Prostate gland (tissue), 2 donors: ENCODE measurements around the gene CHRNA9. TPM values are rescaled to one million over a fixed set of nuclear protein-coding genes. Genes with fewer than 3 reads are reported as not detected.

Source experiments
- DNase-seq: peaks from one replicate; pipeline ENCODE4 v3.0.0-alpha.2; 2019; ENCODE audit warnings: low spot score
- H3K27ac ChIP-seq, 2 donors: fragments of 200-600 bp; sonication (generic); 2 replicates each; pipeline ENCODE4 v1.5.1; 2017 to 2019
- H3K27me3 ChIP-seq: fragments of 200-600 bp; sonication (generic); replicated peaks from 2 replicates; pipeline ENCODE4 v1.5.1; 2019; ENCODE audit not compliant: insufficient read depth
- H3K36me3 ChIP-seq, 2 donors: fragments of 200-600 bp; sonication (generic); 1 replicate in 1 of 2; 2 replicates in 1 of 2; pipeline versions ENCODE4 v1.5.1 to v1.8.1; 2017 to 2019
- H3K4me1 ChIP-seq: fragments of 200-600 bp; sonication (generic); replicated peaks from 2 replicates; pipeline ENCODE4 v1.5.1; 2019
- H3K4me3 ChIP-seq, 2 donors: fragments of 200-600 bp; sonication (generic); 2 replicates each; pipeline ENCODE4 v1.5.1; 2017 to 2019
- H3K9me3 ChIP-seq: fragments of 200-600 bp; sonication (generic); 2 replicates; pipeline ENCODE4 v1.5.1; 2017
- POLR2A ChIP-seq: fragments of 450-650 bp; IDR thresholded peaks from one replicate; pipeline ENCODE4 v1.6.1; 2016; ENCODE audit warnings: antibody characterized with exemption, mild to moderate bottlenecking
- POLR2AphosphoS5 ChIP-seq: sonication (generic); formaldehyde crosslinking; IDR thresholded peaks from one replicate; pipeline ENCODE4 v1.6.1; 2017; ENCODE audit warnings: antibody characterized with exemption
- WGBS: methylation state at CpG from one replicate; pipeline ENCODE4 v1.1.5; 2018; 5-methylcytosine and 5-hydroxymethylcytosine counted together
- intact Hi-C: fragments of 100-400 bp; cut with DNase I; formaldehyde crosslinking; loops from one replicate; pipeline ENCODE4 v1.14.2; 2022
- total RNA-seq, 2 donors: library from RNA; depleted of rRNA; stranded (reverse); fragments of >200 nt; gene quantifications; one replicate each; pipeline ENCODE4 v1.1.0, GENCODE V29; 2016
- TF ChIP-seq, protein P1 (sequence below), 4 experiments: fragments of 200-600 bp in 2 of 4; fragments of 450-650 bp in 2 of 4; sonication (generic) in 2 of 4; IDR thresholded peaks; 1 replicate in 3 of 4; 2 replicates in 1 of 4; pipeline ENCODE4 v1.5.1; 2016 to 2019; ENCODE audit warnings: antibody characterized with exemption in 4 of 4, mild to moderate bottlenecking in 2 of 4, moderate library complexity in 2 of 4

The CHRNA9 gene
- total RNA-seq, 2 donors from 2014 or later, result not detected

DNA sequence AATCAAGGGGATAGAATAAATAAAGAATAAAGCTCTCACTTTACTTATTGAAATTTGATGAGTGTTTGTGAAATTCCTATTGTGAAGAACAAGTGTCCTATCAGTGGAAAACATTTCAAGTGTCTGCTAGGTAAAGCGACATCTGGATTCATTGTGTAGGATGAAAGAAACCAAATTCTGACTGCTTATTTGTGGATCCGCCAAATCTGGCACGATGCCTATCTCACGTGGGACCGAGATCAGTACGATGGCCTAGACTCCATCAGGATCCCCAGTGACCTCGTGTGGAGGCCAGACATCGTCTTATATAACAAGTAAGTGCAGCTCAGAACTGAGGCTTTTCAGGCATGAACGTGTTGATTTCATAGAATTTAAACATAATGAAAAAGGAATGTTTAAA is 1.9 kb downstream of the CHRNA9 start:
- Histone ChIP-seq H3K9me3 (no peaks in the 10 kb centered on the region), H3K27ac (no peak overlapping the region), H3K27me3 (no peaks in the 10 kb centered on the region), H3K4me1 (no peaks in the 10 kb centered on the region), H3K36me3 (no peaks in the 10 kb centered on the region), H3K4me3 (no peak overlapping the region)
- TF ChIP-seq POLR2A, result no peak
- TF ChIP-seq, protein P1, sequence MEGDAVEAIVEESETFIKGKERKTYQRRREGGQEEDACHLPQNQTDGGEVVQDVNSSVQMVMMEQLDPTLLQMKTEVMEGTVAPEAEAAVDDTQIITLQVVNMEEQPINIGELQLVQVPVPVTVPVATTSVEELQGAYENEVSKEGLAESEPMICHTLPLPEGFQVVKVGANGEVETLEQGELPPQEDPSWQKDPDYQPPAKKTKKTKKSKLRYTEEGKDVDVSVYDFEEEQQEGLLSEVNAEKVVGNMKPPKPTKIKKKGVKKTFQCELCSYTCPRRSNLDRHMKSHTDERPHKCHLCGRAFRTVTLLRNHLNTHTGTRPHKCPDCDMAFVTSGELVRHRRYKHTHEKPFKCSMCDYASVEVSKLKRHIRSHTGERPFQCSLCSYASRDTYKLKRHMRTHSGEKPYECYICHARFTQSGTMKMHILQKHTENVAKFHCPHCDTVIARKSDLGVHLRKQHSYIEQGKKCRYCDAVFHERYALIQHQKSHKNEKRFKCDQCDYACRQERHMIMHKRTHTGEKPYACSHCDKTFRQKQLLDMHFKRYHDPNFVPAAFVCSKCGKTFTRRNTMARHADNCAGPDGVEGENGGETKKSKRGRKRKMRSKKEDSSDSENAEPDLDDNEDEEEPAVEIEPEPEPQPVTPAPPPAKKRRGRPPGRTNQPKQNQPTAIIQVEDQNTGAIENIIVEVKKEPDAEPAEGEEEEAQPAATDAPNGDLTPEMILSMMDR (IDR thresholded peaks at IDR 0.05), result no peak
- no peak for TF ChIP-seq POLR2AphosphoS5
- intact Hi-C loops, result no loop called here
- 77% methylated on average over 9 of the region's 9 CpGs for WGBS
- DNase-seq, result no peak

DNA sequence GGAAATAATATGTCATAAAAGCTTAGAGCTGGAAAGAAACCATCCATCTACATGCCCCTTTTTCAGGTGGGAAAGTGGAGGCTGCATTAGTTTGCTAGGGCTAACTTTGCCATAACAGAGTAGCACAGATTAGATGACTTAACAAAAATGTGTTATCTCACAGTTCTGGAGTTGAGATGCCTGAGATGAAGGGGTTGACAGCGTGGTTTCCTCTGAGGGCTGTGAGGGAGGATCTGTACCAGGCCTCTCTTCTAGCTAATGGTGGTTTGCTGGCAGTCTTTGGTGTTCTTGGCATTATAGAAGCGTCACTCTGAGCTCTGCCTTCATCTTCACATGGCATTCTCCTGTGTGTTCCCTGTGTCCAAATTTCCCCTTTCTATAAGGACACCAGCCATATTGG is 2.4 kb downstream of the CHRNA9 start:
- H3K4me1 ChIP-seq, result no peaks in the 10 kb centered on the region
- no peaks in the 10 kb centered on the region for H3K36me3 ChIP-seq
- no peak for DNase-seq
- no peak for TF ChIP-seq POLR2A
- TF ChIP-seq POLR2AphosphoS5, result no peak
- TF ChIP-seq, protein P1 (IDR thresholded peaks at IDR 0.05), result no peak
- no peaks in the 10 kb centered on the region for H3K9me3 ChIP-seq
- H3K27ac ChIP-seq, result no peak overlapping the region
- intact Hi-C loops, result no loop called here
- 90% methylated on average over 2 of the region's 2 CpGs for WGBS
- H3K27me3 ChIP-seq, result no peaks in the 10 kb centered on the region
- H3K4me3 ChIP-seq, result no peak overlapping the region

DNA sequence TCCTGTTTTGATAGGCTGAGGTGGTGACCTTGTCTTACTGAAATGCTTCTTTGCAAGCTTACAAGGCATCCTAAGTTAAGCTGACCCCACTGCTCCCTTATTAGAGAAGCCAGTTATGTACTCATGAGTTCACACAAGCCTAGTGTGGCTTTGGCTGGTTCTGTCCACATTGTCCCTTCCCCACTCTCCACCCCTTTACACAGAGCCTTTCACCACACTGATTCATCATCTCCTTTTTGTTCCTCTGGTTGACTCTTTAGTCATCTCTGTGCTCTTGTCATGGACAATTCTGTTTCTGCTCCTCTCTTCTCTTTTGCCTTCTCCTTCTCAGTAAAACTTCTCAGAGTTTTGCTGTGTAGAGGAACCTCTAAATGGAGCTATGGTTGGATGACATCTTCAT is 4.9 kb downstream of the CHRNA9 start:
- Histone ChIP-seq H3K9me3 (no peaks in the 10 kb centered on the region), H3K4me3 (no peak overlapping the region), H3K27ac (no peak overlapping the region), H3K36me3 (no peaks in the 10 kb centered on the region), H3K27me3 (no peaks in the 10 kb centered on the region), H3K4me1 (no peaks in the 10 kb centered on the region)
- no peak for DNase-seq
- TF ChIP-seq POLR2A (no peak), POLR2AphosphoS5 (no peak)
- TF ChIP-seq, protein P1 (IDR thresholded peaks at IDR 0.05), result no peak
- intact Hi-C loops, result no loop called here

DNA sequence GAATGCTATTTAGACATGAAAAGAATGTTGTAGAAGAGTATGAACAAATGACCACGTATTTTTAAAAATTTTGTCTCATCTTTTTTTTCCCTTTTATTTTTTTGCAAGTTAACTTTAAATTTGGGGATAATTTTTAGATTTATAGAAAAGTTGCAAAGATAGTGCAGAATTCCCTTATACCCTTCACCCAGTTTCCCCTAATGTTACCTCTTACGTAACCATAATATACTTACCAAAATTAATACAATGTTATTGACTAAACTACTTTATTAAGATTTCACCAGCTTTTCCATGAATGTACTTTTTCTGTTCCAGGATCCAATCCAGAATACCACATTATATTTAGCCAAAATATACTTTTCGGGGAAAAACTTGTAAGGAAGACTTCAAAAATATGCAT is 12.3 kb downstream of the CHRNA9 start:
- intact Hi-C loops, result no loop called here
- no peak overlapping the region for H3K27ac ChIP-seq
- TF ChIP-seq, protein P1 (IDR thresholded peaks at IDR 0.05), result no peak
- TF ChIP-seq POLR2A (no peak), POLR2AphosphoS5 (no peak)
- no peak for DNase-seq
- no peaks in the 10 kb centered on the region for H3K27me3 ChIP-seq
- no peaks in the 10 kb centered on the region for H3K9me3 ChIP-seq
- H3K4me1 ChIP-seq, result no peaks in the 10 kb centered on the region
- H3K4me3 ChIP-seq, result no peak overlapping the region
- no peaks in the 10 kb centered on the region for H3K36me3 ChIP-seq
- 48% methylated on average over 3 of the region's 3 CpGs for WGBS

DNA sequence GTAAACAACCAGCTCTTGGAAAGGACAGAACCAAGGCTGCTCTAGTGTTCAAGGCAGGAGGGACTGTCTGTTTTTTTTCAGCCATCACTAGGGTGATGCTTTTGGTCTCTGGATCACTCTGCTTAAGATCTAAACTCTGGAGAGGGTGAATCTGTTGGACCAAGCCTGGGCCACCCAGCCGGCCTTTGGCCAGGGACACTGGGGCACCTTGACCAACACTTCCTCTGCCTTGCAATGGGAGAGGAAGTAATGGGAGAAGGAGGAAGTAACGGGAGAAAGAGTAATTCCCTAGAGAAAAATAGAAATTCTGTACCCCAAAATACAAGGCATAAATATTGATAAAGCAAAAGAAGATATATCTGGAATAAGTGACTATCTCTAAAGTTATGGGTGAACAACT is 12.9 kb downstream of the CHRNA9 start:
- no peaks in the 10 kb centered on the region for H3K36me3 ChIP-seq
- no peaks in the 10 kb centered on the region for H3K27me3 ChIP-seq
- TF ChIP-seq, protein P1 (IDR thresholded peaks at IDR 0.05), result no peak
- no peak for TF ChIP-seq POLR2AphosphoS5
- no peak for TF ChIP-seq POLR2A
- WGBS, result 85% methylated on average over 2 of the region's 2 CpGs
- no peaks in the 10 kb centered on the region for H3K9me3 ChIP-seq
- intact Hi-C loops, result no loop called here
- no peak overlapping the region for H3K27ac ChIP-seq
- no peak for DNase-seq
- H3K4me3 ChIP-seq, result no peak overlapping the region
- H3K4me1 ChIP-seq, result no peaks in the 10 kb centered on the region
